PC-3 (cell line): ENCODE measurements around the gene CLEC1B.

ENCODE experiments used
- CTCF ChIP-seq: fragments of 300-600 bp; sonication (generic); conservative IDR thresholded peaks from 2 replicates; pipeline ENCODE4 v1.5.1; 2017; ENCODE audit warnings: antibody characterized with exemption, low read depth, mild to moderate bottlenecking, low read length
- EZH2 ChIP-seq: fragments of 300-600 bp; sonication (generic); IDR thresholded peaks from one replicate; pipeline ENCODE4 v1.6.1; 2017; ENCODE audit warnings: antibody characterized with exemption, mild to moderate bottlenecking, low read length; ENCODE audit not compliant: unreplicated experiment
- EZH2phosphoT487 ChIP-seq: fragments of 300-600 bp; sonication (generic); IDR thresholded peaks from 2 replicates; pipeline ENCODE4 v1.6.1; 2018; ENCODE audit warnings: mild to moderate bottlenecking, antibody characterized with exemption, low read length, borderline replicate concordance

GRCh38 chr12:10042167-10042566 lies 43.2 kb upstream of the CLEC1B start:
- TF ChIP-seq EZH2 (no peak), CTCF (no peak), EZH2phosphoT487 (no peak)
